Transverse colon (tissue), 4 donors: ENCODE results near the gene ALDH7A1. TPM values are rescaled to one million over a fixed set of nuclear protein-coding genes. Genes with fewer than 3 reads are reported as not detected.

Experiments used
- DNase-seq: peaks from one replicate; pipeline ENCODE4 v3.0.0-alpha.2; 2019
- H3K27ac ChIP-seq, 4 donors: fragments of 200-600 bp; sonication (generic); 2 replicates each; pipeline ENCODE4 v1.5.1; 2016 to 2018; ENCODE audit warnings: inconsistent platforms in 4 of 4
- H3K27me3 ChIP-seq: fragments of 200-600 bp; sonication (generic); 2 replicates; pipeline ENCODE4 v1.5.1; 2017; ENCODE audit warnings: inconsistent platforms
- H3K36me3 ChIP-seq, 4 donors: fragments of 200-600 bp; sonication (generic); 2 replicates each; pipeline ENCODE4 v1.5.1; 2017 to 2019; ENCODE audit warnings: inconsistent platforms in 4 of 4
- H3K4me1 ChIP-seq, 4 donors: fragments of 200-600 bp; sonication (generic); 2 replicates each; pipeline ENCODE4 v1.5.1; 2017 to 2020; ENCODE audit warnings: inconsistent platforms in 4 of 4
- H3K4me3 ChIP-seq, 4 donors: fragments of 200-600 bp; sonication (generic); 1 replicate in 1 of 4; 2 replicates in 3 of 4; pipeline versions ENCODE4 v1.5.1 to v1.6.1; 2017 to 2019; ENCODE audit warnings: inconsistent platforms in 4 of 4
- H3K9me3 ChIP-seq, 2 donors: fragments of 200-600 bp; sonication (generic); 2 replicates each; pipeline ENCODE4 v1.5.1; 2017 to 2019; ENCODE audit warnings: inconsistent platforms in 2 of 2
- CTCF ChIP-seq, 5 experiments: fragments of 200-600 bp in 3 of 5; fragments of 450-650 bp in 2 of 5; sonication (generic) in 3 of 5; IDR thresholded peaks; 1 replicate in 2 of 5; 2 replicates in 3 of 5; pipeline ENCODE4 v1.5.1; 2016 to 2017; ENCODE audit warnings: antibody characterized with exemption in 5 of 5, inconsistent platforms in 3 of 5, mild to moderate bottlenecking in 2 of 5, moderate library complexity in 1 of 5
- EP300 ChIP-seq: sonication (generic); formaldehyde crosslinking; IDR thresholded peaks from one replicate; pipeline ENCODE4 v1.6.1; 2017; ENCODE audit warnings: antibody characterized with exemption, low read depth
- POLR2A ChIP-seq: fragments of 450-650 bp; IDR thresholded peaks from one replicate; pipeline ENCODE4 v1.6.1; 2016; ENCODE audit warnings: antibody characterized with exemption, mild to moderate bottlenecking, moderate library complexity
- POLR2AphosphoS5 ChIP-seq, 3 donors: sonication (generic); formaldehyde crosslinking; IDR thresholded peaks; one replicate each; pipeline ENCODE4 v1.6.1; 2016; ENCODE audit warnings: antibody characterized with exemption in 3 of 3
- WGBS, 2 donors: methylation state at CpG; one replicate each; pipeline ENCODE4 v1.1.5; 2018; ENCODE audit warnings: low coverage in 1 of 2; 5-methylcytosine and 5-hydroxymethylcytosine counted together
- in situ Hi-C, 4 donors: fragments of 200-750 bp; cut with MboI; loops; one replicate each; pipeline versions ENCODE4 v1.15.0 to v1.15.1; 2017; ENCODE audit warnings: low sequenced_read_pairs in 3 of 4, low pct_ligation_motif_present in 1 of 4, low pct_unique_long_range_greater_than_20kb in 1 of 4
- intact Hi-C: fragments of 100-400 bp; cut with DNase I; formaldehyde crosslinking; loops from one replicate; pipeline ENCODE4 v1.15.1; 2023; ENCODE audit warnings: low total_unique reads
- total RNA-seq, 4 donors: library from RNA; depleted of rRNA; stranded (reverse); fragments of >200 nt; gene quantifications; one replicate each; pipeline ENCODE4 v1.1.0, GENCODE V29; 2016

The ALDH7A1 gene
- total RNA-seq, 4 donors from 2014 or later = 9.8 to 33.3 (median 15.1) TPM

- peaks cover 0 to 14% (median 3%) of the 10 kb centered on the region in 4 donors for H3K4me1 ChIP-seq
- WGBS, 2 donors = 93 to 95% methylated on average over 2 of the region's 2 CpGs
- H3K27me3 ChIP-seq = no peaks in the 10 kb centered on the region
- H3K27ac ChIP-seq = peak overlapping the region; percentile 35 to 52 (median 44)
- in situ Hi-C loops (no loop called here), intact Hi-C loops (no loop called here)
- H3K36me3 ChIP-seq = no peaks in the 10 kb centered on the region
- no peak overlapping the region for H3K4me3 ChIP-seq
- H3K9me3 ChIP-seq = no peaks in the 10 kb centered on the region
- no peak for DNase-seq
- no peak for TF ChIP-seq POLR2A
- TF ChIP-seq CTCF (IDR thresholded peaks at IDR 0.05) = no peak
- no peak for TF ChIP-seq POLR2AphosphoS5 (IDR thresholded peaks at IDR 0.05)
Observed at GRCh38 chr5:126513302-126513701, 81.7 kb downstream of the ALDH7A1 start.

GRCh38 chr5:126512451-126512850 lies 82.6 kb downstream of the ALDH7A1 start:
- WGBS, 2 donors = 87 to 93% methylated on average over 3 of the region's 3 CpGs
- no peak overlapping the region for H3K4me3 ChIP-seq
- intact Hi-C loops = no loop called here
- no peaks in the 10 kb centered on the region for H3K27me3 ChIP-seq
- TF ChIP-seq POLR2A (no peak), CTCF (IDR thresholded peaks at IDR 0.05) (no peak), EP300 (no peak), POLR2AphosphoS5 (IDR thresholded peaks at IDR 0.05) (no peak)
- no peak for DNase-seq
- peak overlapping the region in 2 of 4 donors; percentile 45 to 52 for H3K27ac ChIP-seq
- no peaks in the 10 kb centered on the region for H3K9me3 ChIP-seq
- in situ Hi-C loops = no loop called here
- peaks cover 0 to 18% (median 3%) of the 10 kb centered on the region in 4 donors for H3K4me1 ChIP-seq
- H3K36me3 ChIP-seq = no peaks in the 10 kb centered on the region

GRCh38 chr5:126511961-126512360 lies 83.1 kb downstream of the ALDH7A1 start:
- TF ChIP-seq EP300 (no peak), POLR2A (no peak), CTCF (IDR thresholded peaks at IDR 0.05) (no peak), POLR2AphosphoS5 (IDR thresholded peaks at IDR 0.05) (no peak)
- Histone ChIP-seq H3K4me1 (peaks cover 0 to 18% (median 3%) of the 10 kb centered on the region in 4 donors), H3K27ac (no peak overlapping the region), H3K36me3 (no peaks in the 10 kb centered on the region), H3K9me3 (no peaks in the 10 kb centered on the region), H3K4me3 (no peak overlapping the region), H3K27me3 (no peaks in the 10 kb centered on the region)
- intact Hi-C loops = no loop called here
- 95 to 100% methylated on average over 1 of the region's 1 CpG for WGBS, 2 donors
- no peak for DNase-seq
- in situ Hi-C loops = no loop called here

GRCh38 chr5:126509339-126509738 lies 85.7 kb downstream of the ALDH7A1 start:
- peaks cover 0 to 18% (median 3%) of the 10 kb centered on the region in 4 donors for H3K4me1 ChIP-seq
- H3K27ac ChIP-seq = peak overlapping the region; percentile 64 to 76 (median 66)
- H3K27me3 ChIP-seq = no peaks in the 10 kb centered on the region
- no peak for TF ChIP-seq POLR2AphosphoS5 (IDR thresholded peaks at IDR 0.05)
- TF ChIP-seq CTCF (IDR thresholded peaks at IDR 0.05) = no peak
- no peak for TF ChIP-seq EP300
- TF ChIP-seq POLR2A = no peak
- no peak for DNase-seq
- in situ Hi-C loops (no loop called here), intact Hi-C loops (no loop called here)
- H3K36me3 ChIP-seq = no peaks in the 10 kb centered on the region
- WGBS, 2 donors = 71 to 90% methylated on average over 5 of the region's 5 CpGs
- no peak overlapping the region for H3K4me3 ChIP-seq
- H3K9me3 ChIP-seq = no peaks in the 10 kb centered on the region
